Measurements from ENCODE around the gene VPS13C. TPM values are rescaled to one million over a fixed set of nuclear protein-coding genes. Genes with fewer than 3 reads are reported as not detected.

VPS13C gene
- total RNA-seq, 3 donors from 2014 or later (not counting 1 experiment from before 2014, with no cell fraction given) = 155 to 204 (median 164) TPM

DNA sequence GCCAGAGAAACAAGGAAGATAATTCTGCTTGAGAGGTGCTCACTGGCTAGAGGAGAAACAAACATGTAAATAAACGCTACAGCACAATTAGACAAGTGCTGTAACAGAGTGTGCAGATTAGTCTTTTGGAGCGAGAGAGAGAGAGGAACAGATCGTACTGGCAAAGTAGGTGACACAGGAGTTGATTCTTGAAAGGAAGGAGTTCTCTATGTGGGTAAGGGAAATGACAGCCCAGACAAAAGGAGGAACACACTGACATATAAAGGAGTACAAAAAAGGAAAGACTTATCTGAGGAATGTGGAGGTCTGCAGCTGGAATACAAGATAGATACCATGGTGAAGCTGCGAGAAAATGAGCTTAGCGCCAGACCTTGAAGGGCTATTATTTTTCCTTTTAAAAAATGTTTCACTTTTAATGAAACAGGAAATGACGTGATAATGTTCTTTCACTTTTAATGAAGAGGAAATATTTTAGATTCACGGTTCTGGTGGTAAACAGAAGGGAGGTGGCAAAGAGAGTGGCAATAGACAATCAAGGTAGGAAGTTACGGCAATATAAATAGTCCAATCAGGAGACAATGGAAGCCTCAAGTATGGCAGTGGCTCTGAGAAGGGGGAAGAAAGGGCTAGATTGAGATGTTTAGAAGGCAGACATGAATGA is 202.9 kb downstream of the VPS13C start:
- peak overlapping the region; percentile 8 for H3K4me3 ChIP-seq (ENCODE audit: low read length)
- H3K4me3 Mint-ChIP-seq = no peak overlapping the region

DNA sequence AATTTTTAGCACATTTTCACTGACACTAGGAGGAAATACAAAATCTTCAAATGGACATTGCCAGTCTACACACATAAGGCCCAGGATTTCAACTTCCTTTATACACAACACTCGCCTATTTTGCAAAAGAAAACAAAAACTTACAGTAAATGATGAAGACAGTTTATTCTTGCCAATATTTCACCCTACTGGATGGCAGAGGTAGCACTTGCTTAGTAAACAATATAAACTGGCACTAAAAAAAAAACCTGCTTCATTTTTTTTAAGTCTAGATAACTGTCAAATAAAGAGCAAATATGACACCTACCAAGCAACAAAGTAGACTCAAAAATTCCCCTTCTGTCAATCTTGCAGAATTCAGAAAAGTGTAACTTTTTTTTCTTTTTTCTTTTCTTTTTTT is 204.0 kb downstream of the VPS13C start:
- Histone ChIP-seq H3K4me1 (ENCODE audit: control insufficient read depth, insufficient read depth, low read length) (peaks cover 4% of the 10 kb centered on the region), H3K9me3 (ENCODE audit: control insufficient read depth, insufficient read depth, low read length) (no peaks in the 10 kb centered on the region), H3K36me3 (ENCODE audit: control insufficient read depth, insufficient read depth, low read length) (peaks cover 15% of the 10 kb centered on the region), H3K27ac (ENCODE audit: low read length) (no peak overlapping the region), H3K27me3 (ENCODE audit: control insufficient read depth, insufficient read depth, low read length) (no peaks in the 10 kb centered on the region), H3K4me3 (ENCODE audit: low read length) (no peak overlapping the region)
- Mint-ChIP-seq H3K9me3 (no peaks in the 10 kb centered on the region), H3K4me3 (no peak overlapping the region), H3K36me3 (peaks cover 3% of the 10 kb centered on the region), H3K4me1 (peaks cover 0 to 6% of the 10 kb centered on the region in 2 donors), H3K27ac (no peak overlapping the region), H3K27me3 (ENCODE audit: low read depth in 2 of 2) (no peaks in the 10 kb centered on the region)
- peak; percentile 37 to 59 (median 46) for ATAC-seq
- DNase-seq = peak in 1 of 2 donors; percentile 21
- TF ChIP-seq, protein P1, sequence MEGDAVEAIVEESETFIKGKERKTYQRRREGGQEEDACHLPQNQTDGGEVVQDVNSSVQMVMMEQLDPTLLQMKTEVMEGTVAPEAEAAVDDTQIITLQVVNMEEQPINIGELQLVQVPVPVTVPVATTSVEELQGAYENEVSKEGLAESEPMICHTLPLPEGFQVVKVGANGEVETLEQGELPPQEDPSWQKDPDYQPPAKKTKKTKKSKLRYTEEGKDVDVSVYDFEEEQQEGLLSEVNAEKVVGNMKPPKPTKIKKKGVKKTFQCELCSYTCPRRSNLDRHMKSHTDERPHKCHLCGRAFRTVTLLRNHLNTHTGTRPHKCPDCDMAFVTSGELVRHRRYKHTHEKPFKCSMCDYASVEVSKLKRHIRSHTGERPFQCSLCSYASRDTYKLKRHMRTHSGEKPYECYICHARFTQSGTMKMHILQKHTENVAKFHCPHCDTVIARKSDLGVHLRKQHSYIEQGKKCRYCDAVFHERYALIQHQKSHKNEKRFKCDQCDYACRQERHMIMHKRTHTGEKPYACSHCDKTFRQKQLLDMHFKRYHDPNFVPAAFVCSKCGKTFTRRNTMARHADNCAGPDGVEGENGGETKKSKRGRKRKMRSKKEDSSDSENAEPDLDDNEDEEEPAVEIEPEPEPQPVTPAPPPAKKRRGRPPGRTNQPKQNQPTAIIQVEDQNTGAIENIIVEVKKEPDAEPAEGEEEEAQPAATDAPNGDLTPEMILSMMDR (IDR thresholded peaks at IDR 0.05) = peak; percentile 23
- intact Hi-C loops (cut with micrococcal nuclease) = loop anchor here (5.0 kb wide), 1 partner anchor 206 kb away; the partner anchor contains the start of gene VPS13C
- 100% methylated on average over 1 of the region's 1 CpG for WGBS (ENCODE audit: insufficient coverage)

More for the DNA sequence above, 202.9 kb downstream of the VPS13C start:
- TF ChIP-seq, protein P1 (IDR thresholded peaks at IDR 0.05) = no peak
- no peak overlapping the region for H3K27ac Mint-ChIP-seq
- ATAC-seq (peak; percentile 91 to 92 (median 92)), DNase-seq (peak in 1 of 2 donors; percentile 72)
- H3K36me3 ChIP-seq (ENCODE audit: control insufficient read depth, insufficient read depth, low read length) = peaks cover 11% of the 10 kb centered on the region
- no peaks in the 10 kb centered on the region for H3K27me3 ChIP-seq (ENCODE audit: control insufficient read depth, insufficient read depth, low read length)
- no peaks in the 10 kb centered on the region for H3K36me3 Mint-ChIP-seq
- 48% methylated on average over 8 of the region's 8 CpGs for WGBS (ENCODE audit: insufficient coverage)
- no peaks in the 10 kb centered on the region for H3K9me3 Mint-ChIP-seq
- H3K4me1 Mint-ChIP-seq = peaks cover 0 to 6% of the 10 kb centered on the region in 2 donors
- H3K27me3 Mint-ChIP-seq (ENCODE audit: low read depth in 2 of 2) = no peaks in the 10 kb centered on the region
- peaks cover 4% of the 10 kb centered on the region for H3K4me1 ChIP-seq (ENCODE audit: control insufficient read depth, insufficient read depth, low read length)
- no peaks in the 10 kb centered on the region for H3K9me3 ChIP-seq (ENCODE audit: control insufficient read depth, insufficient read depth, low read length)
- peak overlapping the region; percentile 88 for H3K27ac ChIP-seq (ENCODE audit: low read length)
- intact Hi-C loops (cut with micrococcal nuclease) = loop anchor here (5.0 kb wide), 1 partner anchor 205 kb away; the partner anchor contains the start of gene VPS13C

DNA sequence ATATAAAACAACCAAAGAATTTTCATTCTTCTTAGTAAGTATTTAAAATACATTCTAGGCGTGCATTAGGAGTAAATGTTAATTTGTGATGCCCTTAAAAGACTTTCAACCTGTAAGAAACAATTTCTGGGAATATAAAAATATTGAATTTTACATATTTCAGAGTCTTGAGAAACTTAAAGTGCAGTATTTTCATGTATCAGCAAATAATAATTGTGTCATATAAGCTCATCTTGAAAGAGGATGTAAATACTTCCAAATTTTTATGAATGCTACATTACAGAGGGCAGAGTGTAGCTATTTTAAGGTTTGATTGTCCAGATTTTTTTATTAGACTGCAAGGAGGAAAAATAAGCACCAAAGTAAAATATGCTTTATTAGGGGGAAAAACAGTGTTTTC is 207.1 kb downstream of the VPS13C start:
- Histone ChIP-seq H3K4me3 (ENCODE audit: low read length) (no peak overlapping the region), H3K4me1 (ENCODE audit: control insufficient read depth, insufficient read depth, low read length) (peaks cover 4% of the 10 kb centered on the region), H3K27me3 (ENCODE audit: control insufficient read depth, insufficient read depth, low read length) (no peaks in the 10 kb centered on the region), H3K27ac (ENCODE audit: low read length) (no peak overlapping the region), H3K9me3 (ENCODE audit: control insufficient read depth, insufficient read depth, low read length) (no peaks in the 10 kb centered on the region), H3K36me3 (ENCODE audit: control insufficient read depth, insufficient read depth, low read length) (peaks cover 17% of the 10 kb centered on the region)
- Mint-ChIP-seq H3K9me3 (no peaks in the 10 kb centered on the region), H3K4me3 (no peak overlapping the region), H3K36me3 (peaks cover 6% of the 10 kb centered on the region), H3K27ac (no peak overlapping the region), H3K4me1 (peaks cover 0 to 6% of the 10 kb centered on the region in 2 donors), H3K27me3 (ENCODE audit: low read depth in 2 of 2) (no peaks in the 10 kb centered on the region)
- intact Hi-C loops (cut with micrococcal nuclease) = no loop called here
- no peak for ATAC-seq
- no peak for DNase-seq
- no CpG with 5 or more reads among the region's 1 CpG for WGBS (ENCODE audit: insufficient coverage)
- TF ChIP-seq, protein P1 (IDR thresholded peaks at IDR 0.05) = no peak
